Activated B cell treated with CpG ODN at 0.5 μM for 24 hours (primary cell): ENCODE measurements around the gene CCDC34. TPM values are rescaled to one million over a fixed set of nuclear protein-coding genes. Genes with fewer than 3 reads are reported as not detected.

Experiments used
- ATAC-seq: fragments of 200-7000 bp; cut with Tn5 transposase; one replicate; pipeline ENCODE4 v1.10.0; 2021; ENCODE audit warnings: low read depth, mild to moderate bottlenecking, moderate library complexity
- CTCF ChIA-PET: fragments of 350-600 bp; sonication (Branson Sonifier 250); formaldehyde crosslinking; loops from one replicate; lab custom pipeline; 2021; ENCODE audit warnings: antibody characterized with exemption; lab: Charles Lee
- POLR2A ChIA-PET: fragments of 350-600 bp; sonication (Branson Sonifier 250); formaldehyde crosslinking; loops from one replicate; lab custom pipeline; 2021; ENCODE audit warnings: antibody characterized with exemption; lab: Charles Lee
- DNase-seq: peaks from one replicate; pipeline ENCODE4 v3.0.0; 2022
- H3K27ac Mint-ChIP-seq: one replicate; pipeline ENCODE4 v1.8.0; 2020; ENCODE audit warnings: mixed read lengths
- H3K27me3 Mint-ChIP-seq: one replicate; pipeline ENCODE4 v1.8.0; 2021; ENCODE audit warnings: mixed read lengths
- H3K36me3 Mint-ChIP-seq: one replicate; pipeline ENCODE4 v1.8.0; 2021; ENCODE audit warnings: low read depth, mixed read lengths
- H3K4me1 Mint-ChIP-seq: one replicate; pipeline ENCODE4 v1.8.0; 2021; ENCODE audit warnings: mixed read lengths
- H3K4me3 Mint-ChIP-seq: one replicate; pipeline ENCODE4 v1.8.0; 2020; ENCODE audit warnings: mild to moderate bottlenecking, mixed read lengths
- H3K9me3 Mint-ChIP-seq: one replicate; pipeline ENCODE4 v1.8.0; 2020; ENCODE audit warnings: mixed read lengths
- intact Hi-C: fragments of 100-400 bp; cut with micrococcal nuclease; formaldehyde crosslinking; loops from one replicate; pipeline ENCODE4 v1.15.1; 2024
- total RNA-seq: library from RNA; stranded (reverse); gene quantifications from 2 replicates; pipeline ENCODE4 v1.2.3, GENCODE V29; 2022
- TF ChIP-seq, protein P1 (sequence below): fragments of 200-600 bp; IDR thresholded peaks from one replicate; pipeline ENCODE4 v1.8.0; 2022; ENCODE audit warnings: antibody characterized with exemption, mild to moderate bottlenecking

CCDC34 gene
- total RNA-seq, 1 donor from 2014 or later = 3.7 TPM

DNA sequence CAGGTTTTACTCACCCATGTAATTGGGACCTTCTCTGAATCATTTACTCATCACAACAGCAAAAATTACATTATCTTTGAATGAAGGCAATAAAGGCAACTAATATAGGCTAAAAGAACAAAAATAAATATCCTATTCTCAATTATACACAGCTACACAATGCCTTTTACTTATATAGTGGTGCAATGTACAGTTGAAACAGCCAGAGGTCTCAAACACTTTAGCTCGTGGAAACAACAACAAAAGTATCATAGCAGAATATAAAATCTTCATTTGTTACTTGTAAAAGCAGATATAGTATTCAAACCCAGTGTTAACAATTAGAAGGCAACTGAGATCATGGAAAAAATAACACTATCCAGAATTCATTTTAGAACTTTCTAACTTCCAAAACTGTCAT lies 20.6 kb upstream of the CCDC34 start:
- ChIA-PET POLR2A (no interaction called here), CTCF (no interaction called here)
- Mint-ChIP-seq H3K27ac (no peak overlapping the region), H3K9me3 (no peaks in the 10 kb centered on the region), H3K4me1 (no peaks in the 10 kb centered on the region), H3K36me3 (peaks cover 9% of the 10 kb centered on the region), H3K27me3 (no peaks in the 10 kb centered on the region), H3K4me3 (no peak overlapping the region)
- TF ChIP-seq, protein P1, sequence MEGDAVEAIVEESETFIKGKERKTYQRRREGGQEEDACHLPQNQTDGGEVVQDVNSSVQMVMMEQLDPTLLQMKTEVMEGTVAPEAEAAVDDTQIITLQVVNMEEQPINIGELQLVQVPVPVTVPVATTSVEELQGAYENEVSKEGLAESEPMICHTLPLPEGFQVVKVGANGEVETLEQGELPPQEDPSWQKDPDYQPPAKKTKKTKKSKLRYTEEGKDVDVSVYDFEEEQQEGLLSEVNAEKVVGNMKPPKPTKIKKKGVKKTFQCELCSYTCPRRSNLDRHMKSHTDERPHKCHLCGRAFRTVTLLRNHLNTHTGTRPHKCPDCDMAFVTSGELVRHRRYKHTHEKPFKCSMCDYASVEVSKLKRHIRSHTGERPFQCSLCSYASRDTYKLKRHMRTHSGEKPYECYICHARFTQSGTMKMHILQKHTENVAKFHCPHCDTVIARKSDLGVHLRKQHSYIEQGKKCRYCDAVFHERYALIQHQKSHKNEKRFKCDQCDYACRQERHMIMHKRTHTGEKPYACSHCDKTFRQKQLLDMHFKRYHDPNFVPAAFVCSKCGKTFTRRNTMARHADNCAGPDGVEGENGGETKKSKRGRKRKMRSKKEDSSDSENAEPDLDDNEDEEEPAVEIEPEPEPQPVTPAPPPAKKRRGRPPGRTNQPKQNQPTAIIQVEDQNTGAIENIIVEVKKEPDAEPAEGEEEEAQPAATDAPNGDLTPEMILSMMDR = no peak
- intact Hi-C loops = no loop called here
- DNase-seq = no peak
- no peak for ATAC-seq

DNA sequence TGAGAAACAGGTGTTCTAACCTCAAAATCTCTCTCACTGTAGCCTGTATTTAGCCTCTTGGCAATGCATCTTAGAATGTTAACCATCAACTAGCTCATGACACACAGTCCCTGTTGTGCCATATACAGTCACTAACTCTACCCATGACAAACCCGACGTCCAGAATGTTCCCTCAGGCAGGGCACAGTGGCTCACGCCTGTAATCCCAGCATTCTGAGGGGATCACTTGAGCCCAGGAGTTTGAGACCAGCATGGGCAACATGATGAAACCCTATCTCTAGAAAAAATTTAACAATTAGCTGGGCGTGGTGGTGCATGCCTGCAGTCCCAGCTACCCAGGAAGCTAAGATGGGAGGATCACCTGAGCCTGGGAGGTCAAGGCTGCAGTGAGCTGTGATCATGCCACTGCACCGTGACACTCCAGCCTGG lies 18.2 kb upstream of the CCDC34 start:
- H3K9me3 Mint-ChIP-seq = no peaks in the 10 kb centered on the region
- H3K27ac Mint-ChIP-seq = no peak overlapping the region
- ChIA-PET POLR2A (no interaction called here), CTCF (no interaction called here)
- intact Hi-C loops = loop anchor here (2.0 kb wide), 1 partner anchor 20 kb away; no protein-coding TSS in a partner anchor
- H3K4me3 Mint-ChIP-seq = no peak overlapping the region
- DNase-seq = no peak
- H3K4me1 Mint-ChIP-seq = no peaks in the 10 kb centered on the region
- TF ChIP-seq, protein P1 = no peak
- H3K36me3 Mint-ChIP-seq = peaks cover 9% of the 10 kb centered on the region
- ATAC-seq = no peak
- H3K27me3 Mint-ChIP-seq = no peaks in the 10 kb centered on the region

DNA sequence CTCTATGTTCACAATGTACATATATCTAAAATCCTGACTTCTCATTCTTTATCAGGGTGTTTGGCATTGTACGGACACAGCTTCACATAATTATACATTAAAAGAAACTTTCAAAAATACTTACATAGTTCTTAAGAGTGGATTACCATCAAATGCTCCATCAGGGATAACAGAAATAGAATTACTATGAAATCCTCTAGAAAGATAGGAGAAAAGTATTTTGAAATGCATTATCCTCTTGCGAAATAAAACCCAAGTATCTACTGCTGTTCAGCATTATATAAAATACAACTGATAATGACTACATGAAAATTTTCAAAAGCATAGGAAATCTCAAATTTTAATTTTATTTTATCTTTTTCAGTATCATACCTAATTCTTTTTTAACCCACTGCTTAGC lies 17.8 kb upstream of the CCDC34 start:
- ATAC-seq (no peak), DNase-seq (no peak)
- no peaks in the 10 kb centered on the region for H3K9me3 Mint-ChIP-seq
- no peaks in the 10 kb centered on the region for H3K27me3 Mint-ChIP-seq
- intact Hi-C loops = loop anchor here (2.0 kb wide), 1 partner anchor 20 kb away; no protein-coding TSS in a partner anchor
- H3K36me3 Mint-ChIP-seq = peaks cover 9% of the 10 kb centered on the region
- H3K4me1 Mint-ChIP-seq = no peaks in the 10 kb centered on the region
- H3K27ac Mint-ChIP-seq = no peak overlapping the region
- TF ChIP-seq, protein P1 = no peak
- CTCF ChIA-PET = no interaction called here
- no peak overlapping the region for H3K4me3 Mint-ChIP-seq
- POLR2A ChIA-PET = no interaction called here

DNA sequence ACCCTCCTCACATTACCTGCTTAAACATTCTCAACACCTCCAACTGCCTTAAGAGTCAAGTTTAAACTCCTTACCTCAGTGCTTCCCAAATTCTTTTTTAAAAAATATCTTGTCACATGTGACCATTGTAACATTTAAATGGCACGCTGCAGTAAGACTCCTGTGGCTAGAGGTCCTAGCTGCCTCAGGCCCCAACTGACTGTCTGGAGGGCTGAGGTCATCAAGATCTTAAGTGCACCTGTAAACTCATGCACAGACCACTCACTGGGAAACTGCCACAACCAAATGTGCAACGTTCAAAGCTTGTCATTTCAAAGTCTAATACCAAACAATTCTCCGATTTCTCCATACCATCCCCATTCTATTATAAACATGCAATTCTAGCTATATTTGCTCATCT lies 16.4 kb upstream of the CCDC34 start:
- Mint-ChIP-seq H3K4me3 (no peak overlapping the region), H3K36me3 (peaks cover 4% of the 10 kb centered on the region), H3K4me1 (no peaks in the 10 kb centered on the region), H3K27me3 (no peaks in the 10 kb centered on the region), H3K27ac (no peak overlapping the region), H3K9me3 (no peaks in the 10 kb centered on the region)
- TF ChIP-seq, protein P1 = no peak
- ATAC-seq = no peak
- CTCF ChIA-PET = no interaction called here
- DNase-seq = no peak
- POLR2A ChIA-PET = no interaction called here
- intact Hi-C loops = no loop called here

DNA sequence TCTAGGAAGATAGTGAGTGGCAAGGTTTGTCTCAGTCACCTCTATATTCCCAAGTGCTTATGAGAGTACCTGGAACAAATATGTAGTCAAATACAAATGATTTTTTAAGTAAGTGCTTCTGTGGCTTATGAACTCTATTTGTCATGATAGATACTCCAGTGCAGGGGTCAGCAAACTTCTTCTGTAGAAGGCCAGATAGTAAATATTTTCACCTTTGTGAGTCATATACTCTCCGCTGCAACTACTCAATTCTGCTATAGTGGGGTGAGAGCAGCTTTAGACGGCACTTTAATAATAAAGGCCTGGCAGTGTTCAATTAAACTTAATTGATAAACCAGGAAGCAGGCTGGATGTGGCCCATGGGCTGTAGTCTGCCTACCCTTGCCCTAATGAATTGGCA lies 12.4 kb upstream of the CCDC34 start:
- Mint-ChIP-seq H3K27ac (no peak overlapping the region), H3K36me3 (no peaks in the 10 kb centered on the region), H3K4me1 (no peaks in the 10 kb centered on the region), H3K4me3 (no peak overlapping the region), H3K9me3 (no peaks in the 10 kb centered on the region), H3K27me3 (no peaks in the 10 kb centered on the region)
- DNase-seq = no peak
- intact Hi-C loops = no loop called here
- ATAC-seq = no peak
- POLR2A ChIA-PET = interaction anchor here (0.6 kb wide), 1 partner anchor 23 kb away, joined by 3 read pairs; no protein-coding TSS in a partner anchor
- CTCF ChIA-PET = no interaction called here
- TF ChIP-seq, protein P1 = no peak
